Hepatocyte (in vitro differentiated cells): ENCODE measurements around the gene EFCAB7.

ENCODE experiments used
- EZH2phosphoT487 ChIP-seq: fragments of 200-600 bp; sonication (generic); IDR thresholded peaks from one replicate; pipeline ENCODE4 v1.6.1; 2018; ENCODE audit warnings: antibody characterized with exemption, mild to moderate bottlenecking, low read depth, moderate library complexity; ENCODE audit not compliant: unreplicated experiment, severe bottlenecking
- TF ChIP-seq, protein P1 (sequence below): fragments of 200-600 bp; sonication (generic); IDR thresholded peaks from 2 replicates; pipeline ENCODE4 v1.5.1; 2016; ENCODE audit warnings: antibody characterized with exemption, mild to moderate bottlenecking; ENCODE audit not compliant: poor library complexity

DNA sequence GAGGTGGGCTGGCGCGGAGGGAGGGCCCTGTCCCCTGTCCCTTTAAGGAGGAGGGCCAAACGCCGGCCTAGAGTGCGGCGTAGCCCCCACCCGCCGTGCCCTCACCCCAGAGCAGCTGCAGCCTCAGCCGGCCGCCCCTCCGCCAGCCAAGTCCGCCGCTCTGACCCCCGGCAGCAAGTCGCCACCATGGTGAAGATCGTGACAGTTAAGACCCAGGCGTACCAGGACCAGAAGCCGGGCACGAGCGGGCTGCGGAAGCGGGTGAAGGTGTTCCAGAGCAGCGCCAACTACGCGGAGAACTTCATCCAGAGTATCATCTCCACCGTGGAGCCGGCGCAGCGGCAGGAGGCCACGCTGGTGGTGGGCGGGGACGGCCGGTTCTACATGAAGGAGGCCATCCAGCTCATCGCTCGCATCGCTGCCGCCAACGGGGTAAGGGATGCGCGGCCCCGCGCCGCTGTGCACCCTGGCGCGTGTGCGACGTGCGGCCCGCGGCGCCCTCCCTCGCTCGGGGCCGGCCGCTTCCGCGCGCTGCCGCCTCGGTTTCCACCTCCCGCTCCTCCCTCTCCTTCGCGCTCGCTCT lies 70.1 kb downstream of the EFCAB7 start, which contains the start of gene PGM1:
- TF ChIP-seq, protein P1, sequence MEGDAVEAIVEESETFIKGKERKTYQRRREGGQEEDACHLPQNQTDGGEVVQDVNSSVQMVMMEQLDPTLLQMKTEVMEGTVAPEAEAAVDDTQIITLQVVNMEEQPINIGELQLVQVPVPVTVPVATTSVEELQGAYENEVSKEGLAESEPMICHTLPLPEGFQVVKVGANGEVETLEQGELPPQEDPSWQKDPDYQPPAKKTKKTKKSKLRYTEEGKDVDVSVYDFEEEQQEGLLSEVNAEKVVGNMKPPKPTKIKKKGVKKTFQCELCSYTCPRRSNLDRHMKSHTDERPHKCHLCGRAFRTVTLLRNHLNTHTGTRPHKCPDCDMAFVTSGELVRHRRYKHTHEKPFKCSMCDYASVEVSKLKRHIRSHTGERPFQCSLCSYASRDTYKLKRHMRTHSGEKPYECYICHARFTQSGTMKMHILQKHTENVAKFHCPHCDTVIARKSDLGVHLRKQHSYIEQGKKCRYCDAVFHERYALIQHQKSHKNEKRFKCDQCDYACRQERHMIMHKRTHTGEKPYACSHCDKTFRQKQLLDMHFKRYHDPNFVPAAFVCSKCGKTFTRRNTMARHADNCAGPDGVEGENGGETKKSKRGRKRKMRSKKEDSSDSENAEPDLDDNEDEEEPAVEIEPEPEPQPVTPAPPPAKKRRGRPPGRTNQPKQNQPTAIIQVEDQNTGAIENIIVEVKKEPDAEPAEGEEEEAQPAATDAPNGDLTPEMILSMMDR: no peak
- no peak for TF ChIP-seq EZH2phosphoT487
